T1000 (cell line): ENCODE measurements around the gene CCDC121.

Experiments used
- DNase-seq: peaks from one replicate; lab custom pipeline; 2025; ENCODE audit warnings: mixed read lengths; lab: John Stamatoyannopoulos, UW

CCDC121 gene

GRCh38 chr2:27628767-27629709, at the start of gene CCDC121, which contains the start of gene GPN1:
TSS of gene CCDC121 (minus strand) at chr2:27629012. CDS start at chr2:27627799, 1,213 bp downstream.
TSS of gene GPN1 (plus strand) at chr2:27629050. CDS start at chr2:27629059, 9 bp downstream.
- peak; percentile 87 for DNase-seq

- no peak for DNase-seq
These were observed 44.1 kb upstream of the CCDC121 start for GRCh38 chr2:27672723-27673486.

GRCh38 chr2:27671235-27671634, 42.4 kb upstream of the CCDC121 start:
- DNase-seq: no peak

- no peak for DNase-seq
These were observed 38.6 kb upstream of the CCDC121 start for GRCh38 chr2:27667446-27667845.

- no peak for DNase-seq
These were observed 36.0 kb upstream of the CCDC121 start for GRCh38 chr2:27664622-27665363.

- no peak for DNase-seq
These were observed 35.4 kb upstream of the CCDC121 start for GRCh38 chr2:27664154-27664574.

GRCh38 chr2:27663285-27664153, 34.7 kb upstream of the CCDC121 start, which contains the start of the genes SLC4A1AP and SUPT7L:
TSS of gene SLC4A1AP (plus strand) at chr2:27663889. CDS start at chr2:27663915, 26 bp downstream.
TSS of gene SUPT7L (minus strand) at chr2:27663614. CDS start at chr2:27662192, 1,422 bp downstream.
- DNase-seq: peak; percentile 77

GRCh38 chr2:27661371-27661770, 32.6 kb upstream of the CCDC121 start:
- no peak for DNase-seq

GRCh38 chr2:27655155-27655951, 26.5 kb upstream of the CCDC121 start:
- no peak for DNase-seq

- no peak for DNase-seq
These were observed 24.6 kb upstream of the CCDC121 start for GRCh38 chr2:27653397-27653796.

- DNase-seq: no peak
These were observed 24.0 kb upstream of the CCDC121 start for GRCh38 chr2:27652790-27653189.

- no peak for DNase-seq
These were observed 23.5 kb upstream of the CCDC121 start for GRCh38 chr2:27652341-27652740.

- no peak for DNase-seq
These were observed 22.2 kb upstream of the CCDC121 start for GRCh38 chr2:27651056-27651455.

GRCh38 chr2:27647737-27648136, 18.9 kb upstream of the CCDC121 start:
- DNase-seq: no peak

- DNase-seq: no peak
These were observed 18.5 kb upstream of the CCDC121 start for GRCh38 chr2:27647289-27647688.

GRCh38 chr2:27645197-27645596, 16.4 kb upstream of the CCDC121 start:
- no peak for DNase-seq

- DNase-seq: no peak
These were observed 12.0 kb upstream of the CCDC121 start for GRCh38 chr2:27640722-27641245.

GRCh38 chr2:27638709-27639108, 9.9 kb upstream of the CCDC121 start:
- no peak for DNase-seq

GRCh38 chr2:27638037-27638637, 9.3 kb upstream of the CCDC121 start:
- no peak for DNase-seq
